Neural cell (in vitro differentiated cells): ENCODE data around the gene VASN. TPM values are rescaled to one million over a fixed set of nuclear protein-coding genes. Genes with fewer than 3 reads are reported as not detected.

Source experiments
- H2AFZ ChIP-seq: fragments of 200-600, 300-800 bp; sonication (generic), shearing (Covaris generic); 2 replicates; pipeline ENCODE4 v1.6.0; 2014; ENCODE audit warnings: low read depth, mild to moderate bottlenecking, antibody characterized with exemption, low read length, moderate library complexity
- H3F3A ChIP-seq: fragments of 200-600 bp; shearing (Covaris generic); 2 replicates; pipeline ENCODE4 v1.6.1; 2016; ENCODE audit warnings: mild to moderate bottlenecking, moderate library complexity, mixed read lengths, antibody characterized with exemption, low read length; ENCODE audit not compliant: insufficient read depth, poor library complexity, severe bottlenecking
- H3K27ac ChIP-seq: fragments of 200-600, 300-800 bp; sonication (generic), shearing (Covaris generic); 2 replicates; pipeline ENCODE4 v1.5.1; 2014; ENCODE audit warnings: mild to moderate bottlenecking, low read length, moderate library complexity
- H3K27me3 ChIP-seq: fragments of 300-800, 200-600 bp; sonication (generic), shearing (Covaris generic); 2 replicates; pipeline ENCODE4 v1.6.0; 2014; ENCODE audit warnings: mild to moderate bottlenecking, low read depth, low read length, moderate library complexity; ENCODE audit not compliant: insufficient read depth
- H3K36me3 ChIP-seq: fragments of 300-800, 200-600 bp; sonication (generic), shearing (Covaris generic); 2 replicates; pipeline ENCODE4 v1.5.1; 2014; ENCODE audit warnings: mild to moderate bottlenecking, antibody characterized with exemption, low read length, moderate library complexity; ENCODE audit not compliant: insufficient read depth
- H3K4me2 ChIP-seq: fragments of 300-800, 200-600 bp; sonication (generic), shearing (Covaris generic); 2 replicates; pipeline ENCODE4 v1.6.0; 2014; ENCODE audit warnings: mild to moderate bottlenecking, low read length
- H3K4me3 ChIP-seq: fragments of 300-800, 200-600 bp; sonication (generic), shearing (Covaris generic); 2 replicates; pipeline ENCODE4 v1.5.1; 2014; ENCODE audit warnings: mild to moderate bottlenecking, low read length, moderate library complexity
- H3K79me2 ChIP-seq: fragments of 200-600 bp; shearing (Covaris generic); replicated peaks from 2 replicates; pipeline ENCODE4 v1.6.0; 2014; ENCODE audit warnings: mild to moderate bottlenecking, low read length, moderate library complexity; ENCODE audit not compliant: insufficient read depth
- H3K9ac ChIP-seq: fragments of 300-800, 200-600 bp; sonication (generic), shearing (Covaris generic); 2 replicates; pipeline ENCODE4 v1.6.1; 2016; ENCODE audit warnings: mild to moderate bottlenecking, low read length, mixed read lengths
- H3K9me2 ChIP-seq: fragments of 200-600 bp; shearing (Covaris generic); 2 replicates; pipeline ENCODE4 v1.6.1; 2016; ENCODE audit warnings: mild to moderate bottlenecking, low read length, mixed read lengths; ENCODE audit not compliant: insufficient read depth
- H3K9me3 ChIP-seq: fragments of 200-600, 300-800 bp; sonication (generic), shearing (Covaris generic); 2 replicates; pipeline ENCODE4 v1.6.1; 2016; ENCODE audit warnings: mild to moderate bottlenecking, mixed run types, low read length, moderate library complexity, mixed read lengths
- H4K20me1 ChIP-seq: fragments of 200-600 bp; shearing (Covaris generic); 2 replicates; pipeline ENCODE4 v1.6.1; 2016; ENCODE audit warnings: mild to moderate bottlenecking, mixed run types; ENCODE audit not compliant: insufficient read depth
- CTCF ChIP-seq: fragments of 450-650 bp; IDR thresholded peaks from 2 replicates; pipeline ENCODE4 v1.5.1; 2014; ENCODE audit warnings: antibody characterized with exemption, mild to moderate bottlenecking, moderate library complexity; ENCODE audit not compliant: poor library complexity, severe bottlenecking
- EP300 ChIP-seq: fragments of 450-650 bp; conservative IDR thresholded peaks from 2 replicates; pipeline ENCODE4 v1.6.1; 2014; ENCODE audit warnings: antibody characterized with exemption, mild to moderate bottlenecking, moderate library complexity; ENCODE audit not compliant: poor library complexity, severe bottlenecking
- EZH2 ChIP-seq: fragments of 200-600, 300-800 bp; shearing (Covaris generic), sonication (generic); IDR thresholded peaks from 2 replicates; pipeline ENCODE4 v1.6.1; 2014; ENCODE audit warnings: antibody characterized with exemption, low read length, borderline replicate concordance, mild to moderate bottlenecking; ENCODE audit not compliant: insufficient read depth, poor library complexity, severe bottlenecking
- MXI1 ChIP-seq: fragments of 450-650 bp; conservative IDR thresholded peaks from 2 replicates; pipeline ENCODE4 v1.6.1; 2014; ENCODE audit warnings: antibody characterized with exemption, mild to moderate bottlenecking; ENCODE audit not compliant: poor library complexity, severe bottlenecking
- POLR2AphosphoS5 ChIP-seq: IDR thresholded peaks from 2 replicates; pipeline ENCODE4 v1.6.1; 2012
- RAD21 ChIP-seq: fragments of 450-650 bp; conservative IDR thresholded peaks from 2 replicates; pipeline ENCODE4 v1.6.1; 2014; ENCODE audit warnings: antibody characterized with exemption, mild to moderate bottlenecking, moderate library complexity
- REST ChIP-seq: IDR thresholded peaks from 2 replicates; pipeline ENCODE4 v1.6.1; 2012; ENCODE audit warnings: borderline replicate concordance
- SMC3 ChIP-seq: fragments of 450-650 bp; conservative IDR thresholded peaks from 2 replicates; pipeline ENCODE4 v1.6.1; 2014; ENCODE audit warnings: antibody characterized with exemption, mild to moderate bottlenecking, moderate library complexity; ENCODE audit not compliant: poor library complexity
- TAF1 ChIP-seq: IDR thresholded peaks from 2 replicates; pipeline ENCODE4 v1.6.1; 2012; ENCODE audit warnings: low read depth
- polyA plus RNA-seq: library from polyadenylated mRNA; depleted of rRNA; stranded (reverse); fragments of >200 nt; gene quantifications from 2 replicates; pipeline ENCODE4 v1.2.3, GENCODE V29; 2014

VASN gene
- polyA plus RNA-seq, 1 donor from 2014 or later, result 0.57 TPM

- no peaks in the 10 kb centered on the region for H3F3A ChIP-seq
- H3K4me3 ChIP-seq, result peak overlapping the region; percentile 75
- H3K79me2 ChIP-seq, result peaks cover 13% of the 10 kb centered on the region
- H3K4me2 ChIP-seq, result peak overlapping the region; percentile 41
- peak; percentile 6 for TF ChIP-seq MXI1
- TF ChIP-seq RAD21, result no peak
- no peaks in the 10 kb centered on the region for H3K27me3 ChIP-seq
- H2AFZ ChIP-seq, result no peak overlapping the region
- no peaks in the 10 kb centered on the region for H4K20me1 ChIP-seq
- no peaks in the 10 kb centered on the region for H3K9me2 ChIP-seq
- H3K9ac ChIP-seq, result peak overlapping the region; percentile 78
- H3K9me3 ChIP-seq, result no peaks in the 10 kb centered on the region
- no peaks in the 10 kb centered on the region for H3K36me3 ChIP-seq
- peak overlapping the region; percentile 91 for H3K27ac ChIP-seq
These were observed 54.5 kb downstream of the VASN start for GRCh38 chr16:4426021-4426684.

GRCh38 chr16:4426722-4427372 is 55.2 kb downstream of the VASN start:
- Histone ChIP-seq H2AFZ (no peak overlapping the region), H3K9me2 (no peaks in the 10 kb centered on the region), H3K36me3 (no peaks in the 10 kb centered on the region), H3K4me2 (peak overlapping the region; percentile 41), H3K4me3 (peak overlapping the region; percentile 75), H3K27ac (peak overlapping the region; percentile 91), H3F3A (no peaks in the 10 kb centered on the region), H3K79me2 (peaks cover 13% of the 10 kb centered on the region), H3K27me3 (no peaks in the 10 kb centered on the region), H3K9me3 (no peaks in the 10 kb centered on the region), H3K9ac (peak overlapping the region; percentile 78), H4K20me1 (no peaks in the 10 kb centered on the region)
- TF ChIP-seq EP300 (no peak), EZH2 (no peak), MXI1 (no peak), SMC3 (no peak), REST (no peak), TAF1 (no peak), CTCF (no peak), POLR2AphosphoS5 (no peak)
